ENCODE data around the gene HYI. TPM values are rescaled to one million over a fixed set of nuclear protein-coding genes. Genes with fewer than 3 reads are reported as not detected.

HYI gene
- total RNA-seq, 2 donors from 2014 or later, result 14.8 to 24.1 TPM

DNA sequence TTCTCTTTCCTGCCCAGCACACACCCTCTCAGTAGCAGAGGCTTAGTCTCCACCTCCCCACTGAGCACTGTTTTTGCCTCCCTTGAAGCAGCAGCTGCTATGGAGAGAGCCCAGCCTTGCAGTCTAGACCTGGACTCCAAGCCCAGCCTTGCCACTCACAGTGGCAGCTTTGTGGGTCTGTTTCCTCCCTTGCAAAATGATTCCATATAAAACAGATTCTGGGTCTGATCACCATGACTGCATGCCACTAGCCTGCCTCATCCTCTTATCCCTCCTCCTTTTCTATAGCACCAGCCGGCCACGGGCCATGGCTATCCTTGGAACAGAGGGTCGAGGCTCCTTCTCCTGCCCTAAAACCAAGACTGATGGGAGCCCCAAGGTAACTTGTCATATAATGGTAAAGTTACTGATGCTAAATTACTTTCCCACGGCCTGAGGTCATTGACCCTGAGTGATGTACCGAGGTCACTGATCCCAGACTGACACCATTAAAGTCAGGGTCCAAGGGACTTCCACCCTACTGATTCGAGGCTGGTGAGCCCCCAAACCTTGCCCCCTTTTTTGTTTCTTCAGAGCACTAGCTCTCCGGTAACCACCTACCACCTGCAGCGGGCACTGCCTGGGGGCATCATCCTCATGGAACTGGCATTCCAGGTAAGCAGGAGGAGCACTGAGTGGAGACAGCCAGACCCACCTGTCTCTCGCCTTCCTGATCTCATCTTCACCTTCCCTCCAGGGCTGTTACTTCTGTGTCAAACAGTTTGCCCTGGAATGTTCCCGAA, 7.9 kb downstream of the HYI start:
- peak overlapping the region; percentile 6 for H3K27ac Mint-ChIP-seq
- ATAC-seq (no peak), DNase-seq (no peak)
- H3K27me3 Mint-ChIP-seq, result no peaks in the 10 kb centered on the region
- H3K4me3 Mint-ChIP-seq, result no peak overlapping the region
- peaks cover 13% of the 10 kb centered on the region for H3K36me3 Mint-ChIP-seq (ENCODE audit: low read depth)
- peaks cover 8% of the 10 kb centered on the region for H3K4me1 Mint-ChIP-seq
- H3K9me3 ChIP-seq (ENCODE audit: control insufficient read depth, low read length, poor library complexity, severe bottlenecking), result no peaks in the 10 kb centered on the region

DNA sequence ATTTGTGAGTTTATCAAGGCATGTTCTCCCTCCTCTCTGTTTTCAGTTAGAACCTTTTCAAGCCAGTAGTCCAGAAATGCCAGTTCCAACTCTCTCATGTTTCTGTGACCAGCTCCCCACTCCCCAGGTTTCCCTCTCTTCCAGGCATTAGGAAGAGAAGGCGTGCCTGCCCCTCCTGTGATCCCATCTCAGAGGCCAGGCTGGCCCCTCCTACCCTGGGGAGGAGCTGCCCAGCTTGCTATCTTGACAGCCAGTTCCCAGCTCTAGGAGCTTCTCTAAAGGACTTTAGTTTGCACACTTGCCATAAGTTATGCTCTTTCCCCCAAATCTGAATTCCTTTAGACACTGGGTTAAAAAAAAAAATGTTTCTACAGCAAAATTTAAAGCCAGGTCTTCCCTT, 8.9 kb downstream of the HYI start:
- no peak for ATAC-seq
- H3K9me3 ChIP-seq (ENCODE audit: control insufficient read depth, low read length, poor library complexity, severe bottlenecking), result no peaks in the 10 kb centered on the region
- DNase-seq, result no peak
- H3K27ac Mint-ChIP-seq, result no peak overlapping the region
- H3K27me3 Mint-ChIP-seq, result no peaks in the 10 kb centered on the region
- H3K4me3 Mint-ChIP-seq, result no peak overlapping the region
- H3K4me1 Mint-ChIP-seq, result peaks cover 8% of the 10 kb centered on the region
- H3K36me3 Mint-ChIP-seq (ENCODE audit: low read depth), result peaks cover 13% of the 10 kb centered on the region

DNA sequence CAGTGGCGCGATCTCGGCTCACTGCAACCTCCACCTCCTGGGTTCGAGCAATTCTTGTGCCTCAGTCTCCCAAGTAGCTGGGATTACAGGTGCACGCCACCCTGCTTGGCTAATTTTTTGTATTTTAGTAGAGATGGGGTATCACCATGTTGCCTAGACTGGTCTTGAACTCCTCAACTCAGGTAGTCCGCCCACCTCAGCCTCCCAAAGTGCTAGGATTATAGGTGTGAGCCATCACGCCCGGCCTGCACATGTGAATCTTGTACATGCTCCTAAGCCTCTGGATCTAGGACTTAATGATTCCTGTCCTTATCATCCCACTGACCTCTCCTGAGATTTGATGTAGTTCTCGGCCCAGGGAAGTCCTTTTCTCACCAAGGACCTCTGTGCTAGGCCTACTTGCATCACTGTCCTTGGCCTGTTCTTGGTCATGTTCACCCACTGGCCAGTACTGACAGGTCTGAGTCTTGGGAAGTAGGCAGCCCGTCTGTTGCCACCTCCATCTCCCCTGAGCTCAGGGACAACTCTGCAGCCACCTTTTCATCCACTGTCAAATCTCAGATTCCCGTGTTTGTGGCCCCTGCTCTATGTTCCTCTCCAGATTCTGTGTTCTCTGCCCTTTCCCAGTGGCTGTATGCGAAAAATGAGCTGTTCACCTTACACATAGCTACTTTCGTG, 9.4 kb downstream of the HYI start:
- Mint-ChIP-seq H3K36me3 (ENCODE audit: low read depth) (peaks cover 13% of the 10 kb centered on the region), H3K27me3 (no peaks in the 10 kb centered on the region), H3K4me1 (peaks cover 8% of the 10 kb centered on the region), H3K27ac (no peak overlapping the region), H3K4me3 (no peak overlapping the region)
- H3K9me3 ChIP-seq (ENCODE audit: control insufficient read depth, low read length, poor library complexity, severe bottlenecking), result no peaks in the 10 kb centered on the region
- no peak for DNase-seq
- ATAC-seq, result no peak

DNA sequence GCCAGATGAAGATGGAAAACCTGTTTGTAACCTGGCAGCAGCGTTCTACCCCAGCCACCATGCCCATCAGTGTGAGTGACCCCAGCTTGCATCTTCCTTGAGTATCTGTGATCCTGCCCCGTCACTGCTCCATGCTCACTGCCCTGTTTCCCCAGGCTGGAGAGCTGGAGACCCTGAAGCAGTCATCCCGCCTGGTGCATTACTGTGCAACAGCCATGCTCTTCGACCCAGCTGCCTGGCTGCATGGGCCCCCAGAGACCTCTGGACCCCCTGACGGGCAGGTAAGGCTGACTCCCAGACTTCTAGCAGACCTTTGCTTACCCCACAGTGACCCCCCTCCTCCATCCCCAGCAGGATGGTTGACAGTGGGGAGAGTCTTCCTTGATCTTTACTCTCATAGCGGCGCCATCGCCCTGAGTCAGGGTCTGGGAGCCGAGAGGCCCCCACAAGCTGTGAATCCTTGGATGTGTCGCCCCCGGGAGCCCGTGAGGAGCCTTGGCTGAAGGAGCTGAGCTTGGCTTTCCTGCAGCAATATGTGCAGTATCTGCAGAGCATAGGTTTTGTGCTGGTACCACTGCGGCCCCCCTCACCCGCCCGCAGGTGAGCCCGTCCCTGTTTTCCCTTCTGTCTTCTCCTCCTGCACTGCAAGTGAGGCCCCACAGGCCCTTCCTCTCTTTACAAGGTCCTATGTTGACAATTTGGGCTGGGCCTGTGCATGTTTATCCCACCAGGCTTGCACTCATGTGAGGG, 10.4 kb downstream of the HYI start:
- Mint-ChIP-seq H3K4me3 (no peak overlapping the region), H3K27me3 (no peaks in the 10 kb centered on the region), H3K27ac (no peak overlapping the region), H3K36me3 (ENCODE audit: low read depth) (peaks cover 9% of the 10 kb centered on the region), H3K4me1 (peaks cover 4% of the 10 kb centered on the region)
- ATAC-seq, result no peak
- DNase-seq, result no peak
- no peaks in the 10 kb centered on the region for H3K9me3 ChIP-seq (ENCODE audit: control insufficient read depth, low read length, poor library complexity, severe bottlenecking)

DNA sequence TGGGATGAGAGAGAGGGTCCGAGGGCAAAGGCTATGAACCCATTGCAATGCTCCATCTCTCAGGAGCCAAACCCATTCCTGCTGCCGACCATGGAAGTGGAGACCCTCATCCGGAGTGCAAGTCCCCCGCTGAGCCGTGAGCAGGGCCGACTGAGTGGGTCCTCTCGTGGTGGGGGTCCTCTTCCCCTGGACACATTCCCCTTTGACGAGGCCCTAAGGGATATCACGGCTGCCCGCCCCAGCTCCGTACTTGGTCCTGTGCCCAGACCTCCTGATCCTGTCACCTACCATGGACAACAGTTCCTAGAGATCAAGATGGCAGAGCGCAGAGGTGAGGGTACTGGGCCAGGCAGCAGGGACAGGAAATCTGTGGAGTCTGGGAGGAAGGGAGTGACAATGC, 11.0 kb downstream of the HYI start:
- Mint-ChIP-seq H3K36me3 (ENCODE audit: low read depth) (peaks cover 9% of the 10 kb centered on the region), H3K27ac (no peak overlapping the region), H3K4me3 (no peak overlapping the region), H3K27me3 (no peaks in the 10 kb centered on the region), H3K4me1 (peaks cover 4% of the 10 kb centered on the region)
- no peaks in the 10 kb centered on the region for H3K9me3 ChIP-seq (ENCODE audit: control insufficient read depth, low read length, poor library complexity, severe bottlenecking)
- DNase-seq (no peak), ATAC-seq (no peak)

DNA sequence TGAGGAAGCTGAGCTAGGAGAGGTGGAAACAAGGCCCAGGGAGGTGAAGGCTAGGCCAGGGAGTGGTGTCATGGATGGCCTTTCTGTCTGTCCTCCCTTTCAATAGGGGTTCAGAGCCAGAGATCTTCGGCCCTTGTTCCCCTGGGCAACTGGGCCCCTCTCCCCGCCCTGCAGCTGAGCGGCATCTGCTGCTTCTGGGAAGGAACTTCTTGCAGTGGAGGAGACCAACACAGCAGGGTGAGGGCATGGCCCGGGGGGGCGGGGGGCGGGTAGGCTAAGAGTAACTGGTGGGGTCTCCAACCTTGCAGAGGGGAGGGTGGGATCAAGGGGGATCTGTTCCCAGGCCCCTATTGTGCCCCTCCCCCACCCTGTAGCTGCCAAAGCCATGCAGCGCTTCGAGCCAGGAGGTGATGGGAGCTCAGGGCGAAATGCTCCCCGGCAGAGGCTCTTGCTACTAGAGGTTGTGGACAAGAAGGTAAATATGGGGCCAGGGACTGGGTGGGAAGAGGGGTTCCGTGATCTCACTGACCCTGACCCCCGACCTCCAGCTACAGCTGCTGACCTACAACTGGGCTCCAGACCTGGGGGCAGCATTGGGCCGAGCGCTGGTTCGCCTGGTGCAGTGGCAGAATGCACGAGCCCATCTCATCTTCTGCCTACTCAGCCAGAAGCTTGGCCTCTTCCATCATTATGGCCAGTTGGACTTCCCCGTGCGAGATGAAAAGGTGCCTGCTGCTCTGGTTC, 11.7 kb downstream of the HYI start:
- no peaks in the 10 kb centered on the region for H3K9me3 ChIP-seq (ENCODE audit: control insufficient read depth, low read length, poor library complexity, severe bottlenecking)
- no peak overlapping the region for H3K27ac Mint-ChIP-seq
- H3K27me3 Mint-ChIP-seq, result no peaks in the 10 kb centered on the region
- peaks cover 9% of the 10 kb centered on the region for H3K36me3 Mint-ChIP-seq (ENCODE audit: low read depth)
- ATAC-seq, result no peak
- H3K4me3 Mint-ChIP-seq, result no peak overlapping the region
- H3K4me1 Mint-ChIP-seq, result peaks cover 4% of the 10 kb centered on the region
- DNase-seq, result no peak

DNA sequence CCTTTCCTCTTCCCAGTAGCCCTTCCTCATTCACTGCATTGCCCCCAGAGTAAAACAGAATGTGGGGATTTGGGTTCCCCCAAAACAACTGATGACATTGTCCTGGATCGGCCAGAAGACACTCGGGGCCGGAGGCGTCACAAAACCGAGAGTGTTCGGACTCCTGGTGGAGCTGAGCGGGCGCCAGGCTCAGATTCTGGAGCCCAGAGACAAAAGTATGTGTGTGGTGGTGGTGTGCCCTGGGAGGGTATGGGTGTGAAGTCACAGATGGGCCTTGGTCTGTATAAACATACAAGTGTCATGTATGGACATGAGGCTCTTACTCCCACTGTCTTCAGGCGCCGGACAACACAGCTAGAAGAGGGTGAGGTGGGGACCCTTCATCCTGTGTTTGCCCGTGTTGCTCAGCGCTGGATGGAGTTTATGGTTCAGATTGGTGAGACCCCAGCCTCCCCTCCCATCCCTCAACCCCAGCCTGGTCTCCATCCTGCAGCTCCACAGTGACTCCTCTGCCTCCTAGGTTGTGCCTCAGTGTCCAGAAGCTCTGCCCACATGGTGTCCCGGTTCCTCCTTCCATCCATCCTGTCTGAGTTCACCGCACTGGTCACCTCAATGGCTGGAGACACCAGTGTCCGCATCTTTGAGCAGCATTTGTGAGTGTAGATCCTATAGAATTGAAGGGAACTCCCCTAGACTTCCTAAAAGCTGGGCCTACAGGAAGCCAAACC, 12.4 kb downstream of the HYI start:
- H3K27me3 Mint-ChIP-seq, result no peaks in the 10 kb centered on the region
- peaks cover 9% of the 10 kb centered on the region for H3K36me3 Mint-ChIP-seq (ENCODE audit: low read depth)
- no peak overlapping the region for H3K4me3 Mint-ChIP-seq
- H3K9me3 ChIP-seq (ENCODE audit: control insufficient read depth, low read length, poor library complexity, severe bottlenecking), result no peaks in the 10 kb centered on the region
- peaks cover 4% of the 10 kb centered on the region for H3K4me1 Mint-ChIP-seq
- DNase-seq, result no peak
- no peak overlapping the region for H3K27ac Mint-ChIP-seq
- no peak for ATAC-seq

DNA sequence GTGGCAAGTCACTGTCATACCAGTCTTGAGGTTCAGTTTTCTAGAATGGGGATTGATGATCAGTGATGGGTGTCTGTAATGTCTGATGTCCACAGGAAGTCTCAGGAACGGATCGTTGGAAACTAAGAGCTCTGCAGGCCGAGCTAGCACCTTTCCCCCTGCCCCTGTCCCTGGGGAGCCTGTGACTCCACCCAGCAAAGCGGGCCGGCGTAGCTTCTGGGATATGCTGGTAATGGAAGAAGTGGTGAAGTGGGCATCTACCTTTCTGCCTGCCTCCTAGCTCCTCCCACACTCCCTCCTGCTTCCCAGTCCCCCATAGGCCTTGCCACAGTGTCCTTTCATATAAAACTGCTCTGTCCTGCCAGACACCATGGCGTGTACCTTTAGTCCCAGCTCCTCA, 13.4 kb downstream of the HYI start:
- H3K9me3 ChIP-seq (ENCODE audit: control insufficient read depth, low read length, poor library complexity, severe bottlenecking), result no peaks in the 10 kb centered on the region
- peaks cover 7% of the 10 kb centered on the region for H3K4me1 Mint-ChIP-seq
- H3K27ac Mint-ChIP-seq, result no peak overlapping the region
- peaks cover 7% of the 10 kb centered on the region for H3K36me3 Mint-ChIP-seq (ENCODE audit: low read depth)
- no peak for DNase-seq
- H3K27me3 Mint-ChIP-seq, result no peaks in the 10 kb centered on the region
- H3K4me3 Mint-ChIP-seq, result no peak overlapping the region
- no peak for ATAC-seq

DNA sequence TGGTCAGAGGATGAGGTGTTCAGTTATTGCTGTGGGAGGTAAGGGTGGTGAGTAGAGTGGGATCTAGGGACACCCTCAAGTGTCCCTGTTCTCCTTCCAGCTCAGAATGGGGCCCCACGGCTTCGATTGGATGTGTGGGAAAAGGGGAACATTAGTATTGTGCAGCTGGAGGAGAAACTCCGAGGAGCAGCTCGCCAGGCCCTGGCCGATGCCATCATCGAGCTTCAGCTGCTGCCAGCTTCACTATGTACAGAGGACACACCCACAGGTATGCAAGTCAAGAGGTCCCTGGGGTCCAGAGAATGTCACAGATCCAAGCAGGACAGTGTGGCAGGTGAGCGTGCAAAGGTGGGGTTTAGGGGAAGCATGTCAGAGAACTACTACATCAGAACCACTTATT, 13.9 kb downstream of the HYI start:
- H3K27ac Mint-ChIP-seq, result no peak overlapping the region
- no peaks in the 10 kb centered on the region for H3K27me3 Mint-ChIP-seq
- no peak for DNase-seq
- peaks cover 4% of the 10 kb centered on the region for H3K36me3 Mint-ChIP-seq (ENCODE audit: low read depth)
- H3K4me1 Mint-ChIP-seq, result peaks cover 9% of the 10 kb centered on the region
- no peak for ATAC-seq
- no peaks in the 10 kb centered on the region for H3K9me3 ChIP-seq (ENCODE audit: control insufficient read depth, low read length, poor library complexity, severe bottlenecking)
- H3K4me3 Mint-ChIP-seq, result no peak overlapping the region

DNA sequence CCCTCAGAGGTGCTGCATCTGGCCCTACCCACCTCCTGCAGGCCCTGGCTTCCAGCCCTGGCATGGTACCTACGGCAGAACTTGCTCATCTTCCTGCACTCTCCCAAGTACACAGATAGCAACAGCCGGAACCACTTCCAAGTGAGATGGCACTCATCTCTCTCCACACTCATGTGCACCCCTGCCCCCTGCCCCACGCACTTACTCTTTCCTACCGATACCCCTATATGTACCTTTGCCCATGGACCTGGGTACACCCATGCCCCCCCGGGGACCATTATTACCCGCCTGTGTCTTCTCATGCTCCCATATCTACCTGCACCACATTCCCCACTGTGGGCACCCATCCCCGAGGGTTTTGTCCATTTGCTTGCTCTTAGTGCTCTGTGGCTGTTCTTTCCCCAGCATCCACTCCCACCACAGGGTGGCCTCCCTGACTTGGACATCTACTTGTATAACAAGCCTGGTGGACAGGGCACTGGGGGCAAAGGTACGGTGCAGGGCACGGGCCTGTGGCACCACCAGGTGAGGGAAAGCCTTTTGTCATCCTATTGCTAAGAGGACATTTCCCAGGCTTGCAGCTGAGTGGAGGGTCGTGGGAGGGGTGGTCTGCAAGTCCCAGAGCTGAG, 14.7 kb downstream of the HYI start:
- Mint-ChIP-seq H3K4me1 (peaks cover 6% of the 10 kb centered on the region), H3K36me3 (ENCODE audit: low read depth) (peaks cover under 1% of the 10 kb centered on the region), H3K4me3 (no peak overlapping the region), H3K27me3 (no peaks in the 10 kb centered on the region), H3K27ac (no peak overlapping the region)
- no peak for ATAC-seq
- DNase-seq, result no peak
- no peaks in the 10 kb centered on the region for H3K9me3 ChIP-seq (ENCODE audit: control insufficient read depth, low read length, poor library complexity, severe bottlenecking)

DNA sequence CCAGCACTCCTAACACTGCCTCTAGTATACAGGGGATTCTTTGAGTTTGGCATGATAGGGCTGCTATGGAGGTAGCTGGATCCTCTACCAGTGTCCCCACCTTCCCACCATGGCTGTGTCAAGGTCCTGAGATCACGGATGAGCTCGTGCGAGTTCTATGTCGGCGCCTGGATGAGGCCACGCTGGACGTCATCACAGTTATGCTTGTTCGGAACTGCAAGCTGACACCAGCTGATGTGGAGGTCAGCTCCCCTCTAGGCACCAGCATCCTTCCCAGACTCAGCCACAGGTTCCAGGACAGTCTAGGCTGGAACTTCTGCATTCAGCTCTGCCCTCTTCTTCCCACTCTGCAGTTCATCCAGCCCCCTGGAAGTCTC, 15.2 kb downstream of the HYI start:
- H3K9me3 ChIP-seq (ENCODE audit: control insufficient read depth, low read length, poor library complexity, severe bottlenecking), result no peaks in the 10 kb centered on the region
- Mint-ChIP-seq H3K27me3 (no peaks in the 10 kb centered on the region), H3K27ac (no peak overlapping the region), H3K4me3 (no peak overlapping the region), H3K36me3 (ENCODE audit: low read depth) (peaks cover 2% of the 10 kb centered on the region), H3K4me1 (peaks cover 6% of the 10 kb centered on the region)
- DNase-seq (no peak), ATAC-seq (no peak)

DNA sequence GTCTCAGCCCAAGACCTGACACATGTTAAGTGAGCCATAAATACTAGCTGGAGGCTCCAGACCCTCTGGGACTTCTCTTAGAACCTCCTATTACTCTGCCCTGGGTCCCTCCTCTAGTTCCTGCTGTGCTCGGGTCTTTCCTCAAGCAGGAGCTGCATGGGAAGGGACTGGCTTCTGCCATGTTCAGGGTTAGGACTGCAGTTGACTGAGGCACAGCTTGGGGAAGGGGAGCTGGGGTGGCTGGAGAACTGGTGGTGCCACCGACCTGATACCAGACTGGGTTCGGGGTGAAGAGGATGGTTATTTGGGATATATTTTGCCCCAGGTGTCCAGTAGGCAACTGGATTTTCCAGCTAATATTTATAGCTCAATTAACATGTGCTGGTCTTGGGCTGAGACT, 15.7 kb downstream of the HYI start:
- peaks cover 3% of the 10 kb centered on the region for H3K36me3 Mint-ChIP-seq (ENCODE audit: low read depth)
- no peak overlapping the region for H3K27ac Mint-ChIP-seq
- H3K4me3 Mint-ChIP-seq, result no peak overlapping the region
- H3K9me3 ChIP-seq (ENCODE audit: control insufficient read depth, low read length, poor library complexity, severe bottlenecking), result no peaks in the 10 kb centered on the region
- H3K27me3 Mint-ChIP-seq, result no peaks in the 10 kb centered on the region
- ATAC-seq, result no peak
- H3K4me1 Mint-ChIP-seq, result peaks cover 6% of the 10 kb centered on the region
- no peak for DNase-seq
